ENCODE data around the gene ARHGAP45. TPM values are rescaled to one million over a fixed set of nuclear protein-coding genes. Genes with fewer than 3 reads are reported as not detected.
"Not testable (repeated sequence)": the region's sequence is repeated elsewhere in the genome, so short reads cannot be mapped to it uniquely, and the experiment has no call there.

Gene ARHGAP45
- total RNA-seq, 6 experiments from 2014 or later: 4.2 to 10.0 (median 7.3) TPM

- intact Hi-C loops (cut with DNase I): no loop called here
- no peaks in the 10 kb centered on the region for H3K27me3 ChIP-seq
- ATAC-seq: no peak
- no peak for TF ChIP-seq POLR2A (IDR thresholded peaks at IDR 0.05)
- no peak for TF ChIP-seq CTCF (IDR thresholded peaks at IDR 0.05)
- peak in 1 of 3 donors; percentile 30 for DNase-seq
- peak overlapping the region in 1 of 3 donors; percentile 94 for H3K27ac ChIP-seq
- H3K9me3 ChIP-seq: no peaks in the 10 kb centered on the region
- H3K36me3 ChIP-seq: no peaks in the 10 kb centered on the region
- peaks cover 0 to 47% (median 11%) of the 10 kb centered on the region in 4 donors for H3K4me1 ChIP-seq
- peak overlapping the region; percentile 72 to 81 (median 72) for H3K4me3 ChIP-seq
- 33% methylated on average over 9 of the region's 18 CpGs for WGBS (ENCODE audit: insufficient coverage, low coverage, low lambda C conversion rate, missing lambda C conversion rate)
These were observed 47.4 kb upstream of the ARHGAP45 start for GRCh38 chr19:1019616-1019961.

GRCh38 chr19:1019980-1020867, 46.7 kb upstream of the ARHGAP45 start:
- Histone ChIP-seq H3K27ac (peak overlapping the region; percentile 82 to 97 (median 94)), H3K9me3 (no peaks in the 10 kb centered on the region), H3K4me1 (peaks cover 0 to 47% (median 11%) of the 10 kb centered on the region in 4 donors), H3K36me3 (no peaks in the 10 kb centered on the region), H3K4me3 (peak overlapping the region; percentile 72 to 81 (median 72)), H3K27me3 (no peaks in the 10 kb centered on the region)
- ATAC-seq (peak; percentile 3 to 42 (median 22)), DNase-seq (peak; percentile 71 to 82 (median 78))
- no peak for TF ChIP-seq POLR2A (IDR thresholded peaks at IDR 0.05)
- no peak for TF ChIP-seq CTCF (IDR thresholded peaks at IDR 0.05)
- intact Hi-C loops (cut with DNase I): no loop called here
- 1% methylated on average over 16 of the region's 60 CpGs for WGBS (ENCODE audit: insufficient coverage, low coverage, low lambda C conversion rate, missing lambda C conversion rate)

GRCh38 chr19:1020868-1021425, 46.0 kb upstream of the ARHGAP45 start, which contains the start of gene TMEM259:
Gene TMEM259 (minus strand): TSS chr19:1021123. CDS start chr19:1020996, 127 bp downstream.
- peak within 1 kb of the TSS; percentile 72 to 81 (median 72) for H3K4me3 ChIP-seq
- no peaks in the 10 kb centered on the region for H3K27me3 ChIP-seq
- intact Hi-C loops (cut with DNase I): no loop called here
- no peaks in the 10 kb centered on the region for H3K36me3 ChIP-seq
- WGBS (ENCODE audit: insufficient coverage, low coverage, low lambda C conversion rate, missing lambda C conversion rate): 1% methylated on average over 10 of the region's 68 CpGs
- DNase-seq (peak; percentile 98), ATAC-seq (peak; percentile 86 to 93 (median 92))
- H3K9me3 ChIP-seq: no peaks in the 10 kb centered on the region
- H3K4me1 ChIP-seq: peaks cover 0 to 46% (median 11%) of the 10 kb centered on the region in 4 donors
- TF ChIP-seq POLR2A (IDR thresholded peaks at IDR 0.05): peak; percentile 89
- peak in 1 of 4 donors; percentile 16 for TF ChIP-seq CTCF (IDR thresholded peaks at IDR 0.05)
- H3K27ac ChIP-seq: peak within 1 kb of the TSS; percentile 82 to 97 (median 94)

GRCh38 chr19:1023883-1024188, 43.1 kb upstream of the ARHGAP45 start:
- H3K36me3 ChIP-seq; intact Hi-C loops (cut with DNase I); H3K27me3 ChIP-seq; H3K9me3 ChIP-seq; H3K27ac ChIP-seq; H3K4me3 ChIP-seq; DNase-seq; ATAC-seq: not testable (repeated sequence)
- WGBS (ENCODE audit: insufficient coverage, low coverage, low lambda C conversion rate, missing lambda C conversion rate): 84% methylated on average over 4 of the region's 5 CpGs
- peaks cover 0 to 17% (median 0%) of the 10 kb centered on the region in 4 donors for H3K4me1 ChIP-seq

GRCh38 chr19:1025080-1025479, 41.9 kb upstream of the ARHGAP45 start:
- DNase-seq; intact Hi-C loops (cut with DNase I); H3K9me3 ChIP-seq; ATAC-seq; H3K27ac ChIP-seq; H3K4me1 ChIP-seq; H3K4me3 ChIP-seq; H3K36me3 ChIP-seq; H3K27me3 ChIP-seq: not testable (repeated sequence)
- WGBS (ENCODE audit: insufficient coverage, low coverage, low lambda C conversion rate, missing lambda C conversion rate): 79% methylated on average over 6 of the region's 6 CpGs

Measured in right lobe of liver (tissue), 6 donors.